Measurements from ENCODE around the gene RNF125. TPM values are rescaled to one million over a fixed set of nuclear protein-coding genes. Genes with fewer than 3 reads are reported as not detected.
"Not testable (repeated sequence)": the region's sequence is repeated elsewhere in the genome, so short reads cannot be mapped to it uniquely, and the experiment has no call there.

Gene RNF125
- total and polyA plus RNA-seq, 2 donors, result 3.4 to 10.9 TPM

GRCh38 chr18:32001141-32001540 is 17.5 kb upstream of the RNF125 start:
- H3K4me3 ChIP-seq (ENCODE audit: low read depth, low read length); DNase-seq (ENCODE audit: extremely low spot score); H3K27ac ChIP-seq (ENCODE audit: low read depth); H3K4me1 ChIP-seq (ENCODE audit: insufficient read depth); H3K36me3 ChIP-seq (ENCODE audit: insufficient read depth): not testable (repeated sequence)
- WGBS, result 88% methylated on average over 7 of the region's 7 CpGs

- not testable (repeated sequence) for DNase-seq (ENCODE audit: extremely low spot score)
These were observed 14.8 kb upstream of the RNF125 start for GRCh38 chr18:32003822-32004221.

GRCh38 chr18:32010124-32010721 is 8.4 kb upstream of the RNF125 start:
- no peaks in the 10 kb centered on the region for H3K4me1 ChIP-seq (ENCODE audit: insufficient read depth)
- DNase-seq (ENCODE audit: extremely low spot score), result no peak
- no peaks in the 10 kb centered on the region for H3K36me3 ChIP-seq (ENCODE audit: insufficient read depth)
- H3K4me3 ChIP-seq (ENCODE audit: low read depth, low read length), result no peak overlapping the region
- H3K27ac ChIP-seq (ENCODE audit: low read depth), result no peak overlapping the region
- 87% methylated on average over 5 of the region's 5 CpGs for WGBS

More at GRCh38 chr18:32003822-32004221, 14.8 kb upstream of the RNF125 start:
- WGBS, result 89% methylated on average over 2 of the region's 2 CpGs
- H3K36me3 ChIP-seq (ENCODE audit: insufficient read depth); H3K27ac ChIP-seq (ENCODE audit: low read depth); H3K4me3 ChIP-seq (ENCODE audit: low read depth, low read length); H3K4me1 ChIP-seq (ENCODE audit: insufficient read depth): not testable (repeated sequence)

GRCh38 chr18:32011193-32011592 is 7.4 kb upstream of the RNF125 start:
- H3K4me1 ChIP-seq (ENCODE audit: insufficient read depth), result no peaks in the 10 kb centered on the region
- DNase-seq (ENCODE audit: extremely low spot score), result no peak
- 95% methylated on average over 3 of the region's 3 CpGs for WGBS
- H3K36me3 ChIP-seq (ENCODE audit: insufficient read depth), result no peaks in the 10 kb centered on the region
- H3K27ac ChIP-seq (ENCODE audit: low read depth), result no peak overlapping the region
- no peak overlapping the region for H3K4me3 ChIP-seq (ENCODE audit: low read depth, low read length)

GRCh38 chr18:32019251-32019948 is 775 bp downstream of the RNF125 start:
- H3K36me3 ChIP-seq (ENCODE audit: insufficient read depth), result no peaks in the 10 kb centered on the region
- no peak overlapping the region for H3K27ac ChIP-seq (ENCODE audit: low read depth)
- H3K4me1 ChIP-seq (ENCODE audit: insufficient read depth), result no peaks in the 10 kb centered on the region
- DNase-seq (ENCODE audit: extremely low spot score), result peak; percentile 7
- 1% methylated on average over 31 of the region's 31 CpGs for WGBS
- H3K4me3 ChIP-seq (ENCODE audit: low read depth, low read length), result peak overlapping the region; percentile 46

GRCh38 chr18:32019949-32020625 is 1.5 kb downstream of the RNF125 start:
- DNase-seq (ENCODE audit: extremely low spot score); H3K27ac ChIP-seq (ENCODE audit: low read depth): not testable (repeated sequence)
- H3K4me3 ChIP-seq (ENCODE audit: low read depth, low read length), result peak overlapping the region; percentile 46

GRCh38 chr18:32021756-32022564 is 3.3 kb downstream of the RNF125 start:
- H3K4me3 ChIP-seq (ENCODE audit: low read depth, low read length), result no peak overlapping the region
- WGBS, result 64% methylated on average over 2 of the region's 2 CpGs
- H3K36me3 ChIP-seq (ENCODE audit: insufficient read depth), result no peaks in the 10 kb centered on the region
- no peaks in the 10 kb centered on the region for H3K4me1 ChIP-seq (ENCODE audit: insufficient read depth)
- DNase-seq (ENCODE audit: extremely low spot score), result no peak
- H3K27ac ChIP-seq (ENCODE audit: low read depth), result no peak overlapping the region

More at GRCh38 chr18:32019949-32020625, 1.5 kb downstream of the RNF125 start:
- not testable (repeated sequence) for H3K36me3 ChIP-seq (ENCODE audit: insufficient read depth); H3K4me1 ChIP-seq (ENCODE audit: insufficient read depth)
- 58% methylated on average over 14 of the region's 14 CpGs for WGBS

GRCh38 chr18:32025744-32026143 is 7.1 kb downstream of the RNF125 start:
- WGBS, result 98% methylated on average over 2 of the region's 2 CpGs
- DNase-seq (ENCODE audit: extremely low spot score), result no peak

GRCh38 chr18:32026491-32027086 is 8.0 kb downstream of the RNF125 start:
- Histone ChIP-seq H3K4me3 (ENCODE audit: low read depth, low read length) (no peak overlapping the region), H3K36me3 (ENCODE audit: insufficient read depth) (no peaks in the 10 kb centered on the region), H3K27ac (ENCODE audit: low read depth) (no peak overlapping the region), H3K4me1 (ENCODE audit: insufficient read depth) (no peaks in the 10 kb centered on the region)
- 57% methylated on average over 4 of the region's 4 CpGs for WGBS
- no peak for DNase-seq (ENCODE audit: extremely low spot score)

More at GRCh38 chr18:32025744-32026143, 7.1 kb downstream of the RNF125 start:
- Histone ChIP-seq H3K36me3 (ENCODE audit: insufficient read depth) (no peaks in the 10 kb centered on the region), H3K27ac (ENCODE audit: low read depth) (no peak overlapping the region), H3K4me3 (ENCODE audit: low read depth, low read length) (no peak overlapping the region), H3K4me1 (ENCODE audit: insufficient read depth) (no peaks in the 10 kb centered on the region)

- H3K27ac ChIP-seq (ENCODE audit: low read depth), result no peak overlapping the region
- DNase-seq (ENCODE audit: extremely low spot score), result no peak
- H3K4me1 ChIP-seq (ENCODE audit: insufficient read depth), result no peaks in the 10 kb centered on the region
- 22% methylated on average over 1 of the region's 1 CpG for WGBS
- no peaks in the 10 kb centered on the region for H3K36me3 ChIP-seq (ENCODE audit: insufficient read depth)
- H3K4me3 ChIP-seq (ENCODE audit: low read depth, low read length), result no peak overlapping the region
These were observed 10.9 kb downstream of the RNF125 start for GRCh38 chr18:32029558-32029957.

- 82% methylated on average over 9 of the region's 9 CpGs for WGBS
- Histone ChIP-seq H3K36me3 (ENCODE audit: insufficient read depth) (no peaks in the 10 kb centered on the region), H3K4me3 (ENCODE audit: low read depth, low read length) (no peak overlapping the region), H3K27ac (ENCODE audit: low read depth) (no peak overlapping the region), H3K4me1 (ENCODE audit: insufficient read depth) (no peaks in the 10 kb centered on the region)
- no peak for DNase-seq (ENCODE audit: extremely low spot score)
These were observed 14.0 kb downstream of the RNF125 start for GRCh38 chr18:32032609-32033008.

- no peak for DNase-seq (ENCODE audit: extremely low spot score)
- Histone ChIP-seq H3K27ac (ENCODE audit: low read depth) (no peak overlapping the region), H3K36me3 (ENCODE audit: insufficient read depth) (no peaks in the 10 kb centered on the region), H3K4me1 (ENCODE audit: insufficient read depth) (no peaks in the 10 kb centered on the region), H3K4me3 (ENCODE audit: low read depth, low read length) (no peak overlapping the region)
- WGBS, result 87% methylated on average over 5 of the region's 5 CpGs
These were observed 18.0 kb downstream of the RNF125 start for GRCh38 chr18:32036506-32037180.

- Histone ChIP-seq H3K4me3 (ENCODE audit: low read depth, low read length) (no peak overlapping the region), H3K36me3 (ENCODE audit: insufficient read depth) (no peaks in the 10 kb centered on the region), H3K27ac (ENCODE audit: low read depth) (no peak overlapping the region), H3K4me1 (ENCODE audit: insufficient read depth) (no peaks in the 10 kb centered on the region)
- no peak for DNase-seq (ENCODE audit: extremely low spot score)
- WGBS, result 97% methylated on average over 10 of the region's 10 CpGs
These were observed 19.0 kb downstream of the RNF125 start for GRCh38 chr18:32037616-32038015.
